Left ventricle myocardium inferior (tissue), 1 donor: ENCODE measurements around the gene PKP4. TPM values are rescaled to one million over a fixed set of nuclear protein-coding genes. Genes with fewer than 3 reads are reported as not detected.
A peak's percentile ranks its signal among the peaks of the same experiment; 100 is the strongest.

ENCODE experiments used
- DNase-seq: peaks from one replicate; pipeline ENCODE4 v3.0.0-alpha.2; 2020
- H3K27ac ChIP-seq: fragments of 200-600 bp; replicated peaks from 2 replicates; pipeline ENCODE4 v1.8.0; 2021
- H3K27me3 ChIP-seq: fragments of 200-600 bp; 2 replicates; pipeline ENCODE4 v1.8.0; 2021; ENCODE audit warnings: low read depth
- H3K36me3 ChIP-seq: fragments of 200-600 bp; 2 replicates; pipeline ENCODE4 v1.8.0; 2021
- H3K4me1 ChIP-seq: fragments of 200-600 bp; 2 replicates; pipeline ENCODE4 v1.8.0; 2021
- H3K4me3 ChIP-seq: fragments of 200-600 bp; 2 replicates; pipeline ENCODE4 v1.8.0; 2021; ENCODE audit warnings: mild to moderate bottlenecking, moderate library complexity
- H3K9me3 ChIP-seq: fragments of 200-600 bp; replicated peaks from 2 replicates; pipeline ENCODE4 v1.8.0; 2021
- CTCF ChIP-seq: fragments of 200-600 bp; IDR thresholded peaks from 2 replicates; pipeline ENCODE4 v1.8.0; 2021; ENCODE audit warnings: antibody characterized with exemption, mild to moderate bottlenecking, borderline replicate concordance
- intact Hi-C: fragments of 100-400 bp; cut with micrococcal nuclease; formaldehyde crosslinking; loops from one replicate; pipeline ENCODE4 v1.11.0; 2022
- total RNA-seq: library from RNA; stranded (reverse); fragmentation: NEBNext Ultra II Directional; extraction: Animal tissue kit (Norgen Biotek cat#: 25700); gene quantifications from one replicate; pipeline ENCODE4 v1.2.1, GENCODE V29; 2021
- donor health status: DM: no; HTN: yes; CAD: no; lungs with severe emphysema.

The PKP4 gene
- total RNA-seq, 1 donor from 2014 or later = 47.6 TPM

GRCh38 chr2:158665536-158666302 is 209.0 kb downstream of the PKP4 start:
- Histone ChIP-seq H3K4me1 (peaks cover 62% of the 10 kb centered on the region), H3K36me3 (peaks cover 43% of the 10 kb centered on the region), H3K27ac (peak overlapping the region; percentile 14), H3K27me3 (no peaks in the 10 kb centered on the region), H3K4me3 (no peak overlapping the region), H3K9me3 (no peaks in the 10 kb centered on the region)
- no peak for TF ChIP-seq CTCF
- no peak for DNase-seq
- intact Hi-C loops = loop anchor here (2.0 kb wide), 1 partner anchor 49 kb away; no protein-coding TSS in a partner anchor

- intact Hi-C loops = loop anchor here (2.0 kb wide), 1 partner anchor 48 kb away; no protein-coding TSS in a partner anchor
- H3K27me3 ChIP-seq = no peaks in the 10 kb centered on the region
- peaks cover 31% of the 10 kb centered on the region for H3K36me3 ChIP-seq
- H3K27ac ChIP-seq = peak overlapping the region; percentile 70
- no peak for DNase-seq
- TF ChIP-seq CTCF = no peak
- peaks cover 74% of the 10 kb centered on the region for H3K4me1 ChIP-seq
- no peak overlapping the region for H3K4me3 ChIP-seq
- no peaks in the 10 kb centered on the region for H3K9me3 ChIP-seq
These were observed 210.2 kb downstream of the PKP4 start for GRCh38 chr2:158666969-158667368.

- DNase-seq = no peak
- Histone ChIP-seq H3K9me3 (no peaks in the 10 kb centered on the region), H3K27ac (peak overlapping the region; percentile 70), H3K4me1 (peaks cover 74% of the 10 kb centered on the region), H3K36me3 (peaks cover 28% of the 10 kb centered on the region), H3K4me3 (no peak overlapping the region), H3K27me3 (no peaks in the 10 kb centered on the region)
- intact Hi-C loops = loop anchor here (2.0 kb wide), 1 partner anchor 47 kb away; no protein-coding TSS in a partner anchor
- TF ChIP-seq CTCF = no peak
These were observed 210.8 kb downstream of the PKP4 start for GRCh38 chr2:158667586-158667985.

- H3K36me3 ChIP-seq = peaks cover 25% of the 10 kb centered on the region
- no peak for DNase-seq
These were observed 211.4 kb downstream of the PKP4 start for GRCh38 chr2:158668001-158668765.

GRCh38 chr2:158670292-158670691 is 213.5 kb downstream of the PKP4 start:
- intact Hi-C loops = no loop called here

More at GRCh38 chr2:158668001-158668765, 211.4 kb downstream of the PKP4 start:
- Histone ChIP-seq H3K9me3 (no peaks in the 10 kb centered on the region), H3K27ac (peak overlapping the region; percentile 70), H3K27me3 (no peaks in the 10 kb centered on the region), H3K4me3 (no peak overlapping the region), H3K4me1 (peaks cover 72% of the 10 kb centered on the region)
- intact Hi-C loops = no loop called here
- no peak for TF ChIP-seq CTCF

More at GRCh38 chr2:158670292-158670691, 213.5 kb downstream of the PKP4 start:
- Histone ChIP-seq H3K36me3 (peaks cover 34% of the 10 kb centered on the region), H3K27ac (no peak overlapping the region), H3K9me3 (no peaks in the 10 kb centered on the region), H3K4me3 (no peak overlapping the region), H3K4me1 (peaks cover 54% of the 10 kb centered on the region), H3K27me3 (no peaks in the 10 kb centered on the region)
- TF ChIP-seq CTCF = no peak
- no peak for DNase-seq
